Adrenal gland (tissue), 5 donors: ENCODE data around the gene TMEM107.

Experiments used
- CTCF ChIP-seq, 6 experiments: fragments of 450-650 bp in 4 of 6; fragments of 200-600 bp in 2 of 6; sonication (generic) in 1 of 6; IDR thresholded peaks; 1 replicate in 5 of 6; 2 replicates in 1 of 6; pipeline versions ENCODE4 v1.5.1 to v1.8.0; 2016 to 2021; ENCODE audit warnings: antibody characterized with exemption in 6 of 6, mild to moderate bottlenecking in 2 of 6, moderate library complexity in 1 of 6
- POLR2A ChIP-seq, 2 donors: fragments of 450-650 bp; IDR thresholded peaks; one replicate each; pipeline ENCODE4 v1.6.1; 2017; ENCODE audit warnings: antibody characterized with exemption in 2 of 2, mild to moderate bottlenecking in 2 of 2, moderate library complexity in 1 of 2
- donor health status: DM: no; HTN: no; CAD: no.

GRCh38 chr17:8147805-8148404 lies 28.3 kb downstream of the TMEM107 start:
- TF ChIP-seq CTCF (IDR thresholded peaks at IDR 0.05) (no peak), POLR2A (IDR thresholded peaks at IDR 0.05) (no peak)
